Measurements from ENCODE around the gene ATAT1. TPM values are rescaled to one million over a fixed set of nuclear protein-coding genes. Genes with fewer than 3 reads are reported as not detected.

The ATAT1 gene
- total and polyA plus RNA-seq, 4 experiments from 2014 or later: 0.29 to 9.4 (median 5.1) TPM

DNA sequence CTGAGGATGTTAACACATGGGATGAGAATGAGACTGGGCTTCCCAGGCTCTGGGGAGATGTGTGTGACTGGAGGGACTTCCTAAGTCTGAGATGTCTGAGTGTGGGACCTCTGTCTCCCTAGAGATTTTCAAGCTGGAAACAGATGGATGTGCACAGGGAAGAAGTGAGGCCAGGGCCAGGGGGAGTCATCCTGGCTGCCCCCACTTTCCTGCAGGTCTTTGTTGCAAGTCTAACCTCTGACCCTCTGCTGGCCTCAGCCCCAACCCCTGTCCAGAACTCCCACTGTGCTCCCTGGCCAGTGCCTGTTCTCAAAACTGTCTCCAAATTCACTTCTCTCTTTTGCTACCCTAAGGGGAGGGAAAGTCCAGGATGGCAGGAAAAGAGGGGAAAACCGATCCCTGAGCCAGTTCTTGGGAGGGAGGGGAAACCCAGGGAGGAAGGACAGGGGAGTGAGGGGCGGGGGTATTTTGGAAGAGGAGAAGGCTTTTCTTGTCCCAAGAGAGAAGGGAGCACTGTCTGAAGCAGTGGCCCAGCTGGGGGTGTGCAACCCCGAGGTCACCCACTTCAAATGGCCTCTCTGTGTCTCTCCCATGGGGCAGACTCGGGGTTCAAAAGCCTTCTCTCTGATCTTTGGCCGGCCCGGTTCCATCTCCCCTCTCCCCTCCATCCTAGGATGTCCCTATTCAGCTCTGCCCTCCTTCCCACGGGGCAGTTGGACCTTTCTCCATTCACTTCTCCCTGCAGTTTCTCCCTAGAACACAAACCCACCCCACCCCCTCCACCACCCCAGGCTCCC lies 56.7 kb downstream of the ATAT1 start:
- H3K9me3 Mint-ChIP-seq: peaks cover 0 to 3% (median 0%) of the 10 kb centered on the region in 8 donors
- peak overlapping the region; percentile 93 to 99 for H3K4me3 ChIP-seq (ENCODE audit: low read length in 2 of 2)
- DNase-seq: no peak
- no peaks in the 10 kb centered on the region for H3K27me3 ChIP-seq (ENCODE audit: insufficient read depth, low read length)
- H3K9me3 ChIP-seq (ENCODE audit: control insufficient read depth in 1 of 2, low read length in 2 of 2): no peaks in the 10 kb centered on the region
- peaks cover 44% of the 10 kb centered on the region for H3K4me1 ChIP-seq (ENCODE audit: insufficient read depth, low read length)
- H3K27ac ChIP-seq (ENCODE audit: low read depth, low read length): peak overlapping the region; percentile 94
- H3K27ac Mint-ChIP-seq: peak overlapping the region; percentile 96 to 99 (median 98)
- ChIA-PET POLR2A (ENCODE audit: partially characterized antibody) (interaction anchor here (0.9 to 29.9 kb wide), 12 partner anchors 11 to 671 kb away, joined by 3 to 1474 read pairs (median 6); partner anchors contain the start of genes DHX16, GNL1, MDC1 and MRPS18B), CTCF (ENCODE audit: partially characterized antibody) (interaction anchor here (1.4 to 19.9 kb wide), 2 partner anchors 44 to 85 kb away, joined by 3 to 865 read pairs; partner anchors contain the start of genes MDC1 and TUBB)
- H3K4me3 Mint-ChIP-seq: peak overlapping the region; percentile 97 to 100 (median 99)
- peaks cover 24 to 72% (median 36%) of the 10 kb centered on the region in 4 donors for H3K4me1 Mint-ChIP-seq
- intact Hi-C loops (cut with micrococcal nuclease): loop anchor here (2.0 kb wide), 1 partner anchor 67 kb away; the partner anchor contains the start of genes MRPS18B and PPP1R10
- H3K27me3 Mint-ChIP-seq: no peaks in the 10 kb centered on the region
- peaks cover 50 to 69% of the 10 kb centered on the region in 2 donors for H3K36me3 Mint-ChIP-seq
- H3K36me3 ChIP-seq (ENCODE audit: insufficient read depth, low read length): peaks cover 10% of the 10 kb centered on the region

DNA sequence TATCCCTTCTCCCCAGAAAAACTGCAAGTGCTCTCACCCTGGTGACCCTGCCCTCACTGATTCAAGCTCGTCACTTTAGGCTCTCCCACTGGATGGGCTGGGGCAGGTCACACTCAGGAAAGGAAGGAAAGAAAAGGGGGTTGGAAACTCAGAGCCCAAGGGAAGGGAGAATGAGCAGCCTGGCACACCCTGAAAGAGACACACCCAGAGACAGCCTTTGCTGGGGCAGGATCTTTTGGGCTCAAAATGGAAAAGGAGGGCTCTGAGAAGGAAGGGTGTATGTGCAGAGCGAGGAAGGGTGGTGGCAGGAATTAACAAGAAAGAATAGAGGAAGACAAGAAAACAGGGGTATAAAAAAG lies 57.3 kb downstream of the ATAT1 start:
- H3K27ac Mint-ChIP-seq: peak overlapping the region; percentile 96 to 99 (median 98)
- H3K9me3 Mint-ChIP-seq: peaks cover 0 to 3% (median 0%) of the 10 kb centered on the region in 8 donors
- peak overlapping the region; percentile 97 to 100 (median 99) for H3K4me3 Mint-ChIP-seq
- Histone ChIP-seq H3K36me3 (ENCODE audit: insufficient read depth, low read length) (peaks cover 5% of the 10 kb centered on the region), H3K27ac (ENCODE audit: low read depth, low read length) (peak overlapping the region; percentile 94), H3K9me3 (ENCODE audit: control insufficient read depth in 1 of 2, low read length in 2 of 2) (no peaks in the 10 kb centered on the region), H3K27me3 (ENCODE audit: insufficient read depth, low read length) (no peaks in the 10 kb centered on the region), H3K4me3 (ENCODE audit: low read length in 2 of 2) (peak overlapping the region; percentile 93 to 99), H3K4me1 (ENCODE audit: insufficient read depth, low read length) (peaks cover 45% of the 10 kb centered on the region)
- H3K27me3 Mint-ChIP-seq: no peaks in the 10 kb centered on the region
- peaks cover 47 to 64% of the 10 kb centered on the region in 2 donors for H3K36me3 Mint-ChIP-seq
- ChIA-PET CTCF (ENCODE audit: partially characterized antibody) (interaction anchor here (0.7 to 19.9 kb wide), 4 partner anchors 10 to 142 kb away, joined by 3 to 865 read pairs (median 4); partner anchors contain the start of genes MDC1 and TUBB), POLR2A (ENCODE audit: partially characterized antibody) (interaction anchor here (0.9 to 29.9 kb wide), 5 partner anchors 26 to 671 kb away, joined by 3 to 1474 read pairs (median 9); partner anchors contain the start of genes MDC1, MRPS18B, NRM and PPP1R10)
- DNase-seq: no peak
- H3K4me1 Mint-ChIP-seq: peaks cover 26 to 75% (median 38%) of the 10 kb centered on the region in 4 donors
- intact Hi-C loops (cut with micrococcal nuclease): loop anchor here (2.0 kb wide), 1 partner anchor 67 kb away; the partner anchor contains the start of genes MRPS18B and PPP1R10

DNA sequence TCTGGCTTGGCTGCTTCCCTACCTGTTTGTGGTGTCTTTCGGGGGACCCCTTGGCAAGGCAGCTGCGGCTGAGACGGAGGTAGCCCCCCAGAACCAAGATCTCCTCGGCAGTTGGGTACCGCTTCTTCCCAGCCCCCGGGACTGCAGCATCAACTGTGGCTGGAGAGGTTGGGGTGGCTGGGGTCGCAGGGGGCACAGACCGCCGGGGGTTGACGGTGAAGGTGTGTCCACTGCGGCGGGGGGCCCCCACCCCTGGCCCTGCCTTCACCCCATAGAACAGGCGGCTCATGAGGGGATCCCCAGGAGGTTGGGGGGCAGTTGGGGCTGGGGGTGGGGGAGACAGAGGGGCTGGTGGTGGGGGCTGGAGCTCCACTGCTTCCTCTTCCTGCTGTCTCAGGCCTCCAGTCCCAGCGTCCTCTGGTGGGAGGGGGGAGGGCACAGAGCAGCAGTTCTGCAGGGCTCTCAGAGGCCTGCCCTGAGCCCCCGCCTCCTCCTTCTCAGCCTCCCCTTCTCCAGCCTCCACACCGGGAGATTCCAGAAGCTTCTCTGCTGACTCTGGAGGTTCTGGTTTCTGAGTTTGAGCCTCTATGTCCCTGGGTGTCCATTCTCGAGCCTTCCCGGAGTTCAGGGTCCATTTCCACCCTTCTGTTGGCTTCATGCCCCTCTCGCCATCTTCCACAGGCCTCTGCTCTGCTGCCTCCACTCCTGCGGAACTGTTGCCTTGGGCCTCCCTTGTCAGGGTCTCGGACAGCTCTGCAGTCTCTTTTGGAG lies 57.9 kb downstream of the ATAT1 start:
- no peaks in the 10 kb centered on the region for H3K9me3 ChIP-seq (ENCODE audit: control insufficient read depth in 1 of 2, low read length in 2 of 2)
- Mint-ChIP-seq H3K9me3 (peaks cover 0 to 3% (median 0%) of the 10 kb centered on the region in 8 donors), H3K4me3 (peak overlapping the region; percentile 97 to 100 (median 99)), H3K36me3 (peaks cover 41 to 58% of the 10 kb centered on the region in 2 donors), H3K4me1 (peaks cover 27 to 75% (median 38%) of the 10 kb centered on the region in 4 donors), H3K27ac (peak overlapping the region; percentile 96 to 99 (median 98)), H3K27me3 (no peaks in the 10 kb centered on the region)
- H3K27me3 ChIP-seq (ENCODE audit: insufficient read depth, low read length): no peaks in the 10 kb centered on the region
- peaks cover 45% of the 10 kb centered on the region for H3K4me1 ChIP-seq (ENCODE audit: insufficient read depth, low read length)
- intact Hi-C loops (cut with micrococcal nuclease): no loop called here
- peak in 1 of 5 donors; percentile 70 for DNase-seq
- H3K27ac ChIP-seq (ENCODE audit: low read depth, low read length): peak overlapping the region; percentile 94
- ChIA-PET CTCF (ENCODE audit: partially characterized antibody) (interaction anchor here (0.7 to 19.9 kb wide), 6 partner anchors 9 to 144 kb away, joined by 3 to 865 read pairs (median 4); partner anchors contain the start of genes MDC1 and TUBB), POLR2A (ENCODE audit: partially characterized antibody) (interaction anchor here (0.6 to 29.9 kb wide), 8 partner anchors 12 to 670 kb away, joined by 3 to 1474 read pairs (median 5); partner anchors contain the start of genes DHX16, MDC1, MRPS18B and NRM)
- H3K36me3 ChIP-seq (ENCODE audit: insufficient read depth, low read length): peaks cover 5% of the 10 kb centered on the region
- peak overlapping the region; percentile 93 to 100 for H3K4me3 ChIP-seq (ENCODE audit: low read length in 2 of 2)

DNA sequence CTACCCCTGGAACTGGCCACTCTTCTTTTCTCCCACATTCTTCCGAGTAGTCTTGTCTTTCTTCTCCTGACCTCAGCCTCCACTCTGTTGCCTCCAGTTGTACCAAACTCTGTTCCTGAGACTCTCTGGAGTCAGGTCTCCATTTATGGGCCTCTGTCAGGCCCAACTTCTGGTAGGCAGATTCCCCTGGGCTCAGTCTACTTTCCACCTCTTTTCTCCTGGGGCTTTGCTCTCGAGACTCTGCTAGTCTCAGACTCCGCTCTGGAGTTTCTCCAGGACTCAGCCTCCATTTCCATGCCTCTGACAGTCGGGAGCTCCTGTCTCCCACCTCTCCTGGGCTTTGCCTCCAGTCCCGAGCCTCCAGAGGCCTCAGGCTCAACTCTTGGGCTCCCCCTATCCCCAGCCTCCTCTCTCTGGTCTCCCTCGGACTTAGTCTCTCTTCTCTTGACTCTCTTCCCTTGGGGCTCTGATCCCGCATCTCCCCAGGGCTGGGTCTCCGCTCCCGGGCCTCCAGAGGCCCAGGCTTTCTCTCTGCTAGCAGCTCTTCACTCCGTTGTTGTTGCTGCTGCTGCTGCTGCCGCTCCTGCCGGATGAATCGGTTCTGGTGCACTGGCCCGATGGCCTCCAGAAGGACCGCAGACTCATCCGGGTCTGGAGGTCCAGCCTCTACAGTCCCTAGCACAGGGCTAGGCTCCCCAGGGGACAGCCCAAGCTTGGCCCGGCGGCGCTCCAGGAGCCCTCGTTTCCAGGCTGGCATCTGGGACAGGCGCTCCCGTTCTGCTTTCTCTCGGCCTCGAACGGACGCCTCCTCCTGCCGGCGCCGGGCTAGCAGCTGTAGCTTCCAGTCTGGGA lies 58.7 kb downstream of the ATAT1 start:
- Mint-ChIP-seq H3K4me1 (peaks cover 29 to 75% (median 39%) of the 10 kb centered on the region in 4 donors), H3K9me3 (peaks cover 0 to 3% (median 0%) of the 10 kb centered on the region in 8 donors)

DNA sequence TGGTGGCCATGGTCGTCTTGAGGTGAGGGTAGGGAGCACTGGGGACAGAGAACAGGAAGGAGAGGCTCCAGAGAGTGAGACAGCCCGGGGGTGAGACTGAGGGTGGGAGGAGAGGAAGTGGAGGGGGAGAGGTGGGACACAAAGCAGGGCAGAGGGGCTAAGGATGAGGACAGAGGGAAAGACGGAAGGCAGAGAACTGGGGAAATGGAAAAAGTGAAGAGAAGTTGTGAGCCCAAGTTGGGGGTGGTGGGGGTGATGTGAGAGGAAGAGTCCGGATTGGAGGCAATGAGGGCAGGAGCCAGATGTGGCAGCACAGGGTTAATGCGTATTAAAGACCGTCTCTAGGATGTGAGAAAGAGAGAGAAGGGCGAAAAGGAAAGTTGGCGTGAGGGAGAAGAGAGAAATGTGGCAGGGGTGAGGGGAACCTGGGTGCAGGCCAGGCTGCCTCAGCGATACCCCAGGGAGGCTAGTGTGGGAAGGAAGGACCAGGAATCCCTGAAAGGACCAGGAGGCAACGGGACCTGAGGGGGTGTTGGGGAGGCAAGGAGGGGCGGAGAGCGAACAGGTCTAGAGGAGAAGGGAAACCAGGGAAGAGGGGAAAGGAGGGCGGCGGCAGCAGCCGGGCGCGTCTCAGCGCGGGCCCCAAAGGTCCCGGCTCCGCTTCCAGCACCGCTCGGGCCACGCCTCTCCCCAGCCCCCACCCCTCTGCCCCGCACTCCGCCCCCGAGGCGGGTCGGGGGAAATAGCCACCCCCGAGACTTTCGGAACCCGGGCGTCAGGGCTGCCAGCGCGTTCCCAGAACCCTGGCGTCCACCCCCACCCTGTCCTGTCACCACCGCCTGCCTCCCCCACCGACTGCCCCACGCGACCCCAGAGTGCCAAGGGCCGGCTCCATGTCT lies 59.6 kb downstream of the ATAT1 start, which contains the start of gene PPP1R18:
TSS of gene PPP1R18 (minus strand) at position 637 of the 899 bp plus-strand sequence. CDS start at position 10, 627 bp downstream.
- intact Hi-C loops (cut with micrococcal nuclease): no loop called here
- peaks cover 0 to 3% (median 0%) of the 10 kb centered on the region in 8 donors for H3K9me3 Mint-ChIP-seq
- peaks cover 29 to 49% of the 10 kb centered on the region in 2 donors for H3K36me3 Mint-ChIP-seq
- no peaks in the 10 kb centered on the region for H3K27me3 Mint-ChIP-seq
- peak within 1 kb of the TSS; percentile 94 for H3K27ac ChIP-seq (ENCODE audit: low read depth, low read length)
- POLR2A ChIA-PET (ENCODE audit: partially characterized antibody): interaction anchor here (1.3 to 29.9 kb wide), 3 partner anchors 24 to 72 kb away, joined by 5 to 1474 read pairs (median 89); partner anchors contain the start of genes MDC1, MRPS18B, NRM and PPP1R10
- peaks cover 43% of the 10 kb centered on the region for H3K4me1 ChIP-seq (ENCODE audit: insufficient read depth, low read length)
- peak within 1 kb of the TSS; percentile 94 to 99 (median 96) for H3K27ac Mint-ChIP-seq
- no peaks in the 10 kb centered on the region for H3K36me3 ChIP-seq (ENCODE audit: insufficient read depth, low read length)
- peaks cover 30 to 75% (median 39%) of the 10 kb centered on the region in 4 donors for H3K4me1 Mint-ChIP-seq
- H3K27me3 ChIP-seq (ENCODE audit: insufficient read depth, low read length): no peaks in the 10 kb centered on the region
- peak; percentile 64 to 84 (median 70) for DNase-seq
- H3K9me3 ChIP-seq (ENCODE audit: control insufficient read depth in 1 of 2, low read length in 2 of 2): no peaks in the 10 kb centered on the region
- H3K4me3 ChIP-seq (ENCODE audit: low read length in 2 of 2): peak within 1 kb of the TSS; percentile 93 to 100
- CTCF ChIA-PET (ENCODE audit: partially characterized antibody): interaction anchor here (1.7 to 19.9 kb wide), 2 partner anchors 18 to 41 kb away, joined by 4 to 865 read pairs; partner anchors contain the start of genes MDC1 and TUBB
- H3K4me3 Mint-ChIP-seq: peak within 1 kb of the TSS; percentile 97 to 100 (median 99)

More for the DNA sequence above, 58.7 kb downstream of the ATAT1 start:
- Mint-ChIP-seq H3K4me3 (peak overlapping the region; percentile 97 to 100 (median 99)), H3K27ac (peak overlapping the region; percentile 94 to 99 (median 96)), H3K27me3 (no peaks in the 10 kb centered on the region), H3K36me3 (peaks cover 33 to 50% of the 10 kb centered on the region in 2 donors)
- H3K36me3 ChIP-seq (ENCODE audit: insufficient read depth, low read length): no peaks in the 10 kb centered on the region
- DNase-seq: no peak
- ChIA-PET POLR2A (ENCODE audit: partially characterized antibody) (interaction anchor here (0.6 to 29.9 kb wide), 6 partner anchors 13 to 192 kb away, joined by 3 to 1474 read pairs (median 8); partner anchors contain the start of genes DHX16, MDC1, MRPS18B and NRM), CTCF (ENCODE audit: partially characterized antibody) (interaction anchor here (1.1 to 19.9 kb wide), 5 partner anchors 18 to 144 kb away, joined by 3 to 865 read pairs (median 4); partner anchors contain the start of genes MDC1 and TUBB)
- peak overlapping the region; percentile 94 for H3K27ac ChIP-seq (ENCODE audit: low read depth, low read length)
- H3K9me3 ChIP-seq (ENCODE audit: control insufficient read depth in 1 of 2, low read length in 2 of 2): no peaks in the 10 kb centered on the region
- no peaks in the 10 kb centered on the region for H3K27me3 ChIP-seq (ENCODE audit: insufficient read depth, low read length)
- peak overlapping the region; percentile 93 to 100 for H3K4me3 ChIP-seq (ENCODE audit: low read length in 2 of 2)
- peaks cover 45% of the 10 kb centered on the region for H3K4me1 ChIP-seq (ENCODE audit: insufficient read depth, low read length)
- intact Hi-C loops (cut with micrococcal nuclease): no loop called here

All from CD4-positive, alpha-beta memory T cell (primary cell).